HepG2 (cell line): ENCODE data around the gene ABHD11. TPM values are rescaled to one million over a fixed set of nuclear protein-coding genes. Genes with fewer than 3 reads are reported as not detected.

Experiments used
- ATAC-seq: fragments of 200-7000 bp; cut with Tn5 transposase; 3 replicates; pipeline ENCODE4 v1.9.1; 2020; ENCODE audit warnings: mild to moderate bottlenecking, moderate library complexity
- BruUV-seq: library from RNA; stranded (reverse); fragments of 400-500 nt; replicated peaks from 2 replicates; lab custom pipeline; 2021; lab: Mats Ljungman, UMichigan
- CTCF ChIA-PET: fragments of 300-600 bp; formaldehyde crosslinking; extraction: SDS; loops from one replicate; lab custom pipeline; 2021; ENCODE audit warnings: low total read pairs, inconsistent platforms, low intra/inter-chr PET ratio; lab: Yijun Ruan, JAX
- POLR2A ChIA-PET: fragments of 350-600 bp; sonication (Branson Sonifier 250); formaldehyde crosslinking; loops from one replicate; lab custom pipeline; 2020; ENCODE audit warnings: antibody characterized with exemption, inconsistent platforms; lab: Yijun Ruan, JAX
- DNase-seq: peaks from one replicate; pipeline ENCODE4 v3.0.0-alpha.2; 2015; ENCODE audit warnings: low spot score
- FAIRE-seq: peaks from 3 replicates; lab custom pipeline; 2011; peaks lifted over from hg19 to GRCh38; lab: Jason Lieb, UNC
- H2AFZ ChIP-seq: one replicate; pipeline ENCODE4 v1.6.1; 2011; ENCODE audit warnings: low read length, inconsistent platforms
- H3K27ac ChIP-seq: fragments of 300-600 bp; 3 replicates; pipeline ENCODE4 v1.8.0; 2011; ENCODE audit warnings: mixed run types, mild to moderate bottlenecking, mixed read lengths, low read length, inconsistent platforms; ENCODE audit not compliant: insufficient read depth; ENCODE audit errors: extremely low read length
- H3K27me3 ChIP-seq, 2 experiments: fragments of 200-600 bp in 1 of 2; 2 replicates in 1 of 2; 3 replicates in 1 of 2; pipeline versions ENCODE4 v1.6.0 to v1.8.0; 2011; ENCODE audit warnings: low read length in 2 of 2, mild to moderate bottlenecking in 2 of 2, moderate library complexity in 2 of 2, inconsistent platforms in 1 of 2; ENCODE audit not compliant: insufficient read depth in 2 of 2, control insufficient read depth in 1 of 2
- H3K36me3 ChIP-seq, 2 experiments: fragments of 200-600 bp in 1 of 2; replicated peaks in 1 of 2; 2 replicates in 1 of 2; 3 replicates in 1 of 2; pipeline versions ENCODE4 v1.5.1 to v1.8.0; 2011; ENCODE audit warnings: low read length in 2 of 2, inconsistent platforms in 1 of 2; ENCODE audit not compliant: insufficient read depth in 2 of 2, control insufficient read depth in 1 of 2
- H3K4me1 ChIP-seq: 2 replicates; pipeline ENCODE4 v1.5.1; 2012; ENCODE audit warnings: low read length, inconsistent platforms; ENCODE audit not compliant: insufficient read depth
- H3K4me2 ChIP-seq: 2 replicates; pipeline ENCODE4 v1.6.0; 2011; ENCODE audit warnings: low read depth, low read length, inconsistent platforms
- H3K4me3 ChIP-seq, 3 experiments: fragments of 200-600 bp in 1 of 3; sonication (generic), shearing (Covaris generic) in 1 of 3; replicated peaks in 1 of 3; 2 replicates each; pipeline ENCODE4 v1.5.1; 2011 to 2016; ENCODE audit warnings: low read length in 3 of 3, inconsistent platforms in 2 of 3, low read depth in 2 of 3, mild to moderate bottlenecking in 2 of 3, control low read depth in 1 of 3, mixed read lengths in 1 of 3; ENCODE audit not compliant: insufficient read depth in 1 of 3
- H3K79me2 ChIP-seq: one replicate; pipeline ENCODE4 v1.6.1; 2011; ENCODE audit warnings: low read length, inconsistent platforms; ENCODE audit not compliant: insufficient read depth
- H3K9ac ChIP-seq: 2 replicates; pipeline ENCODE4 v1.6.0; 2011; ENCODE audit warnings: mild to moderate bottlenecking, low read depth, low read length, inconsistent platforms; ENCODE audit not compliant: insufficient read depth
- H3K9me3 ChIP-seq: 2 replicates; pipeline ENCODE4 v1.5.1; 2012; ENCODE audit warnings: mild to moderate bottlenecking, low read length
- H4K20me1 ChIP-seq: 2 replicates; pipeline ENCODE4 v1.6.0; 2011; ENCODE audit warnings: inconsistent platforms, mild to moderate bottlenecking, low read length, moderate library complexity; ENCODE audit not compliant: insufficient read depth
- CERS6 ChIP-seq: sonication (generic); formaldehyde crosslinking; IDR thresholded peaks from 2 replicates; pipeline ENCODE4 v1.5.0; 2020; ENCODE audit warnings: missing genetic modification reagents
- DNMT1 ChIP-seq: sonication (generic); formaldehyde crosslinking; IDR thresholded peaks from 2 replicates; pipeline ENCODE4 v1.5.1; 2020; ENCODE audit warnings: mild to moderate bottlenecking, missing genetic modification reagents
- GATAD2A ChIP-seq: IDR thresholded peaks from 2 replicates; pipeline ENCODE4 v1.6.1; 2016
- GLI4 ChIP-seq: sonication (generic); formaldehyde crosslinking; IDR thresholded peaks from 2 replicates; pipeline ENCODE4 v1.5.1; 2020; ENCODE audit warnings: missing genetic modification reagents, mild to moderate bottlenecking, moderate library complexity, borderline replicate concordance
- IRF1 ChIP-seq: sonication (generic); formaldehyde crosslinking; IDR thresholded peaks from 2 replicates; pipeline ENCODE4 v1.4.0; 2020; ENCODE audit warnings: low read depth, mild to moderate bottlenecking, missing genetic modification reagents
- MTF1 ChIP-seq: sonication (generic); formaldehyde crosslinking; IDR thresholded peaks from 2 replicates; pipeline ENCODE4 v1.5.0; 2020; ENCODE audit warnings: missing genetic modification reagents
- MXI1 ChIP-seq: IDR thresholded peaks from 3 replicates; pipeline ENCODE4 v1.6.1; 2012; ENCODE audit warnings: low read depth, low read length, inconsistent platforms, borderline replicate concordance
- PAX8 ChIP-seq: sonication (generic); formaldehyde crosslinking; IDR thresholded peaks from 2 replicates; pipeline ENCODE4 v1.8.0; 2022; ENCODE audit warnings: mild to moderate bottlenecking, missing genetic modification reagents, borderline replicate concordance
- SAP130 ChIP-seq: IDR thresholded peaks from 2 replicates; pipeline ENCODE4 v1.6.1; 2016; ENCODE audit warnings: low read depth
- TBX3 ChIP-seq: fragments of 450-650 bp; IDR thresholded peaks from 2 replicates; pipeline ENCODE4 v1.6.1; 2017; ENCODE audit warnings: antibody characterized with exemption, mild to moderate bottlenecking, inconsistent platforms, borderline replicate concordance
- ZKSCAN1 ChIP-seq: fragments of 150-350 bp; IDR thresholded peaks from 2 replicates; pipeline ENCODE4 v1.6.1; 2014; ENCODE audit warnings: low read length
- ZMYM3 ChIP-seq: sonication (generic); formaldehyde crosslinking; IDR thresholded peaks from 2 replicates; pipeline ENCODE4 v1.5.1; 2020; ENCODE audit warnings: mild to moderate bottlenecking, missing genetic modification reagents
- ZNF549 ChIP-seq: sonication (generic); formaldehyde crosslinking; IDR thresholded peaks from 2 replicates; pipeline ENCODE4 v1.5.0; 2020; ENCODE audit warnings: missing genetic modification reagents
- ZNF713 ChIP-seq: sonication (generic); formaldehyde crosslinking; IDR thresholded peaks from 2 replicates; pipeline ENCODE4 v1.4.0; 2020; ENCODE audit warnings: mild to moderate bottlenecking, missing genetic modification reagents
- WGBS: methylation state at CpG from one replicate; pipeline ENCODE4 v1.1.6; 2017; ENCODE audit warnings: low lambda C conversion rate; 5-methylcytosine and 5-hydroxymethylcytosine counted together
- in situ Hi-C: cut with HindIII; loops from 2 replicates; pipeline ENCODE4 v1.10.0; 2017; ENCODE audit warnings: low pct_unique_long_range_greater_than_20kb; ENCODE audit not compliant: extremely low pct_ligation_motif_present
- intact Hi-C: fragments of 100-400 bp; cut with micrococcal nuclease; formaldehyde crosslinking; loops from one replicate; pipeline ENCODE4 v1.10.0; 2022; ENCODE audit not compliant: unreplicated experiment
- polyA plus RNA-seq, 8 experiments: library from polyadenylated mRNA; depleted of rRNA in 3 of 8; stranded (reverse) in 7 of 8; unstranded in 1 of 8; fragments of >200 nt; fragmentation: Illumina TruSeq in 4 of 8; extraction: Trizol in 4 of 8; gene quantifications; 2 replicates each; pipeline versions ENCODE4 v1.2.1 to v1.2.3, GENCODE V29; 2011 to 2016; ENCODE audit warnings: low read depth in 4 of 8, missing spikeins in 1 of 8, mixed read lengths in 1 of 8; ENCODE audit not compliant: insufficient read depth in 1 of 8
- total RNA-seq, 5 experiments: library from RNA; depleted of rRNA; stranded (reverse); fragments of >200 nt; fragmentation: Illumina TruSeq; extraction: Trizol; gene quantifications; 2 replicates each; pipeline ENCODE4 v1.2.3, GENCODE V29; 2016; ENCODE audit warnings: low read depth in 1 of 5
- TF ChIP-seq, protein P1 (sequence below): IDR thresholded peaks from 2 replicates; pipeline ENCODE4 v1.4.0; 2020; ENCODE audit warnings: mild to moderate bottlenecking, missing genetic modification reagents
- TF ChIP-seq, protein P2 (sequence below): sonication (generic); formaldehyde crosslinking; IDR thresholded peaks from 2 replicates; pipeline ENCODE4 v1.8.0; 2022; ENCODE audit warnings: low read depth, missing genetic modification reagents
- TF ChIP-seq, protein P3 (sequence below): sonication (generic); formaldehyde crosslinking; IDR thresholded peaks from 2 replicates; pipeline ENCODE4 v1.4.0; 2020; ENCODE audit warnings: mild to moderate bottlenecking, low read depth, missing genetic modification reagents

Gene ABHD11
- total and polyA plus RNA-seq, 2 of the 13 experiments (the other 11 are each of a cell fraction or from before 2014, with no cell fraction given): 7.0 to 8.1 TPM

DNA sequence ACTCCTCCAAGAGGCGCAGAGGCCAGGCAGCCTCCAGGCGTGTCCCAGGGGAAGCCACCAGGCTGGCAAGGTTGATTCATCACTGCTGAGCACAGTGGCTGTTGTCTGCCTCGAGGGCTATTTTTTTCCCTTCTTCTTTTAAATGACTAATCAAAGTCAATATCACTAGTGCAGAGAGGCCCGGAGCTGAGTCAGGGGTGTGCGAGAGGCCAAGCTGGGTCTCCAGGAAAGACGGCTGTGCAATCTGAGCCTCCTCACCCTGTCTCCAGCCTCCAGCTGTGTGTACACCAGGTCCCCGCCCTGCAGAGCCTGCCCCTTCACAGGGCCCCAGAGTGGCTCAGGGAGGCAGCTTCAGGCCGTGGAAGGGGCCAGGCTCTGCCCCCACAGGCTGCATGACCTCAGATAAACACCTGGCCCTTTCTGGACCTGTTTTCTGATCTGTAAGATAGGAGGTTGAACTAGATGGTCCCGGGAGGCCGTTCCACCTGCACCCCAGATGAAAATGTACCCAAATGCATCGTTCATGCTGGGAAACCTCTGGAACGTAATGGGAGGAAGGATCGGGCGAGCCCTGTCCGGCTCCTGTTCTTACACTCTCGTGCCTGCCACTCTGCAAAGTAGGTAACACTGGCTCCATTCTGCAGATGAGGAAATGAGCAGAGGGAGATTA is 22.8 kb downstream of the ABHD11 start:
- BruUV-seq: no TSS peak
- Histone ChIP-seq H3K27me3 (peaks cover 0 to 1% of the 10 kb centered on the region in 2 experiments; a peak in 1 of 5 replicates), H3K4me1 (peaks cover 47% of the 10 kb centered on the region), H4K20me1 (peaks cover 7% of the 10 kb centered on the region), H3K36me3 (no peaks in the 10 kb centered on the region), H3K79me2 (no peaks in the 10 kb centered on the region), H3K27ac (peak overlapping the region; percentile 36), H3K4me2 (peak overlapping the region; percentile 51), H3K9me3 (no peaks in the 10 kb centered on the region), H3K4me3 (peak overlapping the region in 2 of 3 experiments; percentile 3 to 13; a peak in 1 of 6 replicates), H2AFZ (no peak overlapping the region), H3K9ac (peak overlapping the region; percentile 52)
- 0% methylated on average over 3 of the region's 16 CpGs for WGBS
- intact Hi-C loops (loop anchor here (5.0 kb wide), 2 partner anchors 33 to 48 kb away; partner anchors contain the start of genes BUD23, DNAJC30 and VPS37D), in situ Hi-C loops (loop anchor here (5.0 kb wide), 1 partner anchor 108 kb away; no protein-coding TSS in a partner anchor)
- DNase-seq (peak; percentile 90), ATAC-seq (peak; percentile 87), FAIRE-seq (peak; percentile 84)
- CTCF ChIA-PET: no interaction called here
- POLR2A ChIA-PET: interaction anchor here (0.7 to 2.3 kb wide), 18 partner anchors 10 to 159 kb away, joined by 3 to 12 read pairs (median 6); partner anchors contain the start of genes ABHD11, BCL7B, BUD23 and DNAJC30
- TF ChIP-seq IRF1 (CRISPR knock-in tag) (no peak), ZNF713 (CRISPR knock-in tag) (no peak), MXI1 (peak; percentile 56; the same call in 1 of the 3 replicates), SAP130 (CRISPR knock-in tag) (peak; percentile 91), PAX8 (CRISPR knock-in tag) (no peak), ZKSCAN1 (no peak), DNMT1 (no peak), GATAD2A (CRISPR knock-in tag) (peak; percentile 86), CERS6 (CRISPR knock-in tag) (no peak), GLI4 (CRISPR knock-in tag) (no peak), MTF1 (CRISPR knock-in tag) (no peak), ZMYM3 (CRISPR knock-in tag) (peak; percentile 90), ZNF549 (CRISPR knock-in tag) (no peak), TBX3 (no peak)
- TF ChIP-seq, protein P1, sequence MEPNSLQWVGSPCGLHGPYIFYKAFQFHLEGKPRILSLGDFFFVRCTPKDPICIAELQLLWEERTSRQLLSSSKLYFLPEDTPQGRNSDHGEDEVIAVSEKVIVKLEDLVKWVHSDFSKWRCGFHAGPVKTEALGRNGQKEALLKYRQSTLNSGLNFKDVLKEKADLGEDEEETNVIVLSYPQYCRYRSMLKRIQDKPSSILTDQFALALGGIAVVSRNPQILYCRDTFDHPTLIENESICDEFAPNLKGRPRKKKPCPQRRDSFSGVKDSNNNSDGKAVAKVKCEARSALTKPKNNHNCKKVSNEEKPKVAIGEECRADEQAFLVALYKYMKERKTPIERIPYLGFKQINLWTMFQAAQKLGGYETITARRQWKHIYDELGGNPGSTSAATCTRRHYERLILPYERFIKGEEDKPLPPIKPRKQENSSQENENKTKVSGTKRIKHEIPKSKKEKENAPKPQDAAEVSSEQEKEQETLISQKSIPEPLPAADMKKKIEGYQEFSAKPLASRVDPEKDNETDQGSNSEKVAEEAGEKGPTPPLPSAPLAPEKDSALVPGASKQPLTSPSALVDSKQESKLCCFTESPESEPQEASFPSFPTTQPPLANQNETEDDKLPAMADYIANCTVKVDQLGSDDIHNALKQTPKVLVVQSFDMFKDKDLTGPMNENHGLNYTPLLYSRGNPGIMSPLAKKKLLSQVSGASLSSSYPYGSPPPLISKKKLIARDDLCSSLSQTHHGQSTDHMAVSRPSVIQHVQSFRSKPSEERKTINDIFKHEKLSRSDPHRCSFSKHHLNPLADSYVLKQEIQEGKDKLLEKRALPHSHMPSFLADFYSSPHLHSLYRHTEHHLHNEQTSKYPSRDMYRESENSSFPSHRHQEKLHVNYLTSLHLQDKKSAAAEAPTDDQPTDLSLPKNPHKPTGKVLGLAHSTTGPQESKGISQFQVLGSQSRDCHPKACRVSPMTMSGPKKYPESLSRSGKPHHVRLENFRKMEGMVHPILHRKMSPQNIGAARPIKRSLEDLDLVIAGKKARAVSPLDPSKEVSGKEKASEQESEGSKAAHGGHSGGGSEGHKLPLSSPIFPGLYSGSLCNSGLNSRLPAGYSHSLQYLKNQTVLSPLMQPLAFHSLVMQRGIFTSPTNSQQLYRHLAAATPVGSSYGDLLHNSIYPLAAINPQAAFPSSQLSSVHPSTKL (CRISPR knock-in tag): peak; percentile 88
- TF ChIP-seq, protein P2, sequence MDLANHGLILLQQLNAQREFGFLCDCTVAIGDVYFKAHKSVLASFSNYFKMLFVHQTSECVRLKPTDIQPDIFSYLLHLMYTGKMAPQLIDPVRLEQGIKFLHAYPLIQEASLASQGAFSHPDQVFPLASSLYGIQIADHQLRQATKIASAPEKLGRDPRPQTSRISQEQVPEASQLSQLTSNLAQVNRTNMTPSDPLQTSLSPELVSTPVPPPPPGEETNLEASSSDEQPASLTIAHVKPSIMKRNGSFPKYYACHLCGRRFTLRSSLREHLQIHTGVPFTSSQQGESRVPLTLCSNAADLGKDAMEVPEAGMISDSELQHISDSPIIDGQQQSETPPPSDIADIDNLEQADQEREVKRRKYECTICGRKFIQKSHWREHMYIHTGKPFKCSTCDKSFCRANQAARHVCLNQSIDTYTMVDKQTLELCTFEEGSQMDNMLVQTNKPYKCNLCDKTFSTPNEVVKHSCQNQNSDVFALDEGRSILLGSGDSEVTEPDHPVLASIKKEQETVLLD (CRISPR knock-in tag): no peak
- TF ChIP-seq, protein P3, sequence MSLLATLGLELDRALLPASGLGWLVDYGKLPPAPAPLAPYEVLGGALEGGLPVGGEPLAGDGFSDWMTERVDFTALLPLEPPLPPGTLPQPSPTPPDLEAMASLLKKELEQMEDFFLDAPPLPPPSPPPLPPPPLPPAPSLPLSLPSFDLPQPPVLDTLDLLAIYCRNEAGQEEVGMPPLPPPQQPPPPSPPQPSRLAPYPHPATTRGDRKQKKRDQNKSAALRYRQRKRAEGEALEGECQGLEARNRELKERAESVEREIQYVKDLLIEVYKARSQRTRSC: no peak
